Measurements from ENCODE around the gene AQP1. TPM values are rescaled to one million over a fixed set of nuclear protein-coding genes. Genes with fewer than 3 reads are reported as not detected.

Gene AQP1
- polyA plus RNA-seq, 3 donors: 0.03 TPM; not detected in 2

DNA sequence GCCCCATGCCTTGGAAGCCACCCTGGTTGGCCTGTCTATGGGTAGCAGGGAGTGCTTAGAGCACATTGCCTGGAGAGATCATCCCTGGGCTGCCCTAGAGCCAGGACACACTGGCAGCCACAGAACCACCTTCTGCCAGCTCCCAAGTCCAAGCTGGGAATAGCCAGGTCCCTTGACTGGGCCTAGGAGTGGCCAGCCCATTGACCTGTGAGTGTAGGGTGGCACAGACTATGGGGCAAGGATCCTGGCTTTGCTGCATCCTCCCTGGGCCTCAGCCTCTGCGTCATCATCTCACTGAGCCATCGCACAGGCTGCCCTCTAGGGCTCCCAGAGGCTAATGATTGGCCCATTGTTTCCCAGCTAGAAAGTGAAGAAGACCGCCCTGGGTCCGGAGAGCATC is 7.0 kb downstream of the AQP1 start:
- WGBS (ENCODE audit: insufficient coverage): 90% methylated on average over 2 of the region's 4 CpGs
- H3K36me3 Mint-ChIP-seq: no peaks in the 10 kb centered on the region
- H3K4me1 Mint-ChIP-seq: peaks cover 2% of the 10 kb centered on the region
- no peaks in the 10 kb centered on the region for H3K27me3 ChIP-seq (ENCODE audit: control insufficient read depth in 2 of 2, insufficient read depth in 2 of 2, low read length in 2 of 2)
- H4K20me1 ChIP-seq (ENCODE audit: insufficient read depth, low read length): no peaks in the 10 kb centered on the region
- no peaks in the 10 kb centered on the region for H3K9me3 Mint-ChIP-seq
- H3K9ac ChIP-seq (ENCODE audit: insufficient read depth, low read length, poor library complexity, severe bottlenecking): no peak overlapping the region
- H3K27me3 Mint-ChIP-seq (ENCODE audit: low read depth in 3 of 3): peaks cover 0 to 4% (median 1%) of the 10 kb centered on the region in 3 donors
- no peak overlapping the region for H3K4me3 Mint-ChIP-seq
- TF ChIP-seq, protein P1, sequence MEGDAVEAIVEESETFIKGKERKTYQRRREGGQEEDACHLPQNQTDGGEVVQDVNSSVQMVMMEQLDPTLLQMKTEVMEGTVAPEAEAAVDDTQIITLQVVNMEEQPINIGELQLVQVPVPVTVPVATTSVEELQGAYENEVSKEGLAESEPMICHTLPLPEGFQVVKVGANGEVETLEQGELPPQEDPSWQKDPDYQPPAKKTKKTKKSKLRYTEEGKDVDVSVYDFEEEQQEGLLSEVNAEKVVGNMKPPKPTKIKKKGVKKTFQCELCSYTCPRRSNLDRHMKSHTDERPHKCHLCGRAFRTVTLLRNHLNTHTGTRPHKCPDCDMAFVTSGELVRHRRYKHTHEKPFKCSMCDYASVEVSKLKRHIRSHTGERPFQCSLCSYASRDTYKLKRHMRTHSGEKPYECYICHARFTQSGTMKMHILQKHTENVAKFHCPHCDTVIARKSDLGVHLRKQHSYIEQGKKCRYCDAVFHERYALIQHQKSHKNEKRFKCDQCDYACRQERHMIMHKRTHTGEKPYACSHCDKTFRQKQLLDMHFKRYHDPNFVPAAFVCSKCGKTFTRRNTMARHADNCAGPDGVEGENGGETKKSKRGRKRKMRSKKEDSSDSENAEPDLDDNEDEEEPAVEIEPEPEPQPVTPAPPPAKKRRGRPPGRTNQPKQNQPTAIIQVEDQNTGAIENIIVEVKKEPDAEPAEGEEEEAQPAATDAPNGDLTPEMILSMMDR (IDR thresholded peaks at IDR 0.05): no peak
- no peak overlapping the region for H3K27ac ChIP-seq (ENCODE audit: low read depth in 1 of 2, low read length in 2 of 2)
- no peaks in the 10 kb centered on the region for H3K36me3 ChIP-seq (replicated peaks in 1 of 2; ENCODE audit: control insufficient read depth in 1 of 2, insufficient read depth in 2 of 2, low read length in 2 of 2)
- no peak overlapping the region for H3K4me3 ChIP-seq (replicated peaks in 1 of 3; ENCODE audit: low read depth in 2 of 3, low read length in 3 of 3)
- H3K9me3 ChIP-seq (replicated peaks in 1 of 2; ENCODE audit: control insufficient read depth in 1 of 2, insufficient read depth in 1 of 2, low read length in 2 of 2): no peaks in the 10 kb centered on the region
- DNase-seq: no peak
- H3K79me2 ChIP-seq (ENCODE audit: insufficient read depth, low read length): no peaks in the 10 kb centered on the region
- H3K4me2 ChIP-seq (replicated peaks; ENCODE audit: extremely low read depth, low read length, poor library complexity, severe bottlenecking): no peak overlapping the region
- intact Hi-C loops (cut with micrococcal nuclease): no loop called here
- no peaks in the 10 kb centered on the region for H3K4me1 ChIP-seq (ENCODE audit: control insufficient read depth in 1 of 2, insufficient read depth in 2 of 2, low read length in 2 of 2)
- no peak overlapping the region for H2AFZ ChIP-seq (ENCODE audit: insufficient read depth, low read depth, low read length, poor library complexity, severe bottlenecking)
- no peak overlapping the region for H3K27ac Mint-ChIP-seq

GRCh38 chr7:30920021-30920583 is 8.4 kb downstream of the AQP1 start:
- H4K20me1 ChIP-seq (ENCODE audit: insufficient read depth, low read length): no peaks in the 10 kb centered on the region
- TF ChIP-seq, protein P1 (IDR thresholded peaks at IDR 0.05): no peak
- no peak overlapping the region for H2AFZ ChIP-seq (ENCODE audit: insufficient read depth, low read depth, low read length, poor library complexity, severe bottlenecking)
- H3K36me3 Mint-ChIP-seq: no peaks in the 10 kb centered on the region
- peaks cover 0 to 5% (median 1%) of the 10 kb centered on the region in 3 donors for H3K27me3 Mint-ChIP-seq (ENCODE audit: low read depth in 3 of 3)
- H3K4me1 ChIP-seq (ENCODE audit: control insufficient read depth in 1 of 2, insufficient read depth in 2 of 2, low read length in 2 of 2): no peaks in the 10 kb centered on the region
- peak overlapping the region in 1 of 7 donors; percentile 28 for H3K27ac Mint-ChIP-seq
- intact Hi-C loops (cut with micrococcal nuclease): no loop called here
- H3K27me3 ChIP-seq (ENCODE audit: control insufficient read depth in 2 of 2, insufficient read depth in 2 of 2, low read length in 2 of 2): no peaks in the 10 kb centered on the region
- H3K4me3 ChIP-seq (replicated peaks in 1 of 3; ENCODE audit: low read depth in 2 of 3, low read length in 3 of 3): no peak overlapping the region
- no peaks in the 10 kb centered on the region for H3K4me1 Mint-ChIP-seq
- DNase-seq: no peak
- no peak overlapping the region for H3K27ac ChIP-seq (ENCODE audit: low read depth in 1 of 2, low read length in 2 of 2)
- no peak overlapping the region for H3K4me2 ChIP-seq (replicated peaks; ENCODE audit: extremely low read depth, low read length, poor library complexity, severe bottlenecking)
- WGBS (ENCODE audit: insufficient coverage): 85% methylated on average over 7 of the region's 11 CpGs
- H3K9me3 Mint-ChIP-seq: no peaks in the 10 kb centered on the region
- no peaks in the 10 kb centered on the region for H3K79me2 ChIP-seq (ENCODE audit: insufficient read depth, low read length)
- no peak overlapping the region for H3K9ac ChIP-seq (ENCODE audit: insufficient read depth, low read length, poor library complexity, severe bottlenecking)
- no peaks in the 10 kb centered on the region for H3K9me3 ChIP-seq (replicated peaks in 1 of 2; ENCODE audit: control insufficient read depth in 1 of 2, insufficient read depth in 1 of 2, low read length in 2 of 2)
- no peaks in the 10 kb centered on the region for H3K36me3 ChIP-seq (replicated peaks in 1 of 2; ENCODE audit: control insufficient read depth in 1 of 2, insufficient read depth in 2 of 2, low read length in 2 of 2)
- no peak overlapping the region for H3K4me3 Mint-ChIP-seq

All from CD14-positive monocyte (primary cell).